CD4-positive, alpha-beta T cell treated with Interleukin-6 for 4 hours (primary cell): ENCODE data around the gene MAMDC4.
"Not testable (repeated sequence)": the region's sequence is repeated elsewhere in the genome, so short reads cannot be mapped to it uniquely, and the experiment has no call there.

ENCODE experiments used
- DNase-seq: peaks from one replicate; pipeline ENCODE4 v3.0.0-alpha.2; 2020; ENCODE audit warnings: mixed read lengths

MAMDC4 gene

DNA sequence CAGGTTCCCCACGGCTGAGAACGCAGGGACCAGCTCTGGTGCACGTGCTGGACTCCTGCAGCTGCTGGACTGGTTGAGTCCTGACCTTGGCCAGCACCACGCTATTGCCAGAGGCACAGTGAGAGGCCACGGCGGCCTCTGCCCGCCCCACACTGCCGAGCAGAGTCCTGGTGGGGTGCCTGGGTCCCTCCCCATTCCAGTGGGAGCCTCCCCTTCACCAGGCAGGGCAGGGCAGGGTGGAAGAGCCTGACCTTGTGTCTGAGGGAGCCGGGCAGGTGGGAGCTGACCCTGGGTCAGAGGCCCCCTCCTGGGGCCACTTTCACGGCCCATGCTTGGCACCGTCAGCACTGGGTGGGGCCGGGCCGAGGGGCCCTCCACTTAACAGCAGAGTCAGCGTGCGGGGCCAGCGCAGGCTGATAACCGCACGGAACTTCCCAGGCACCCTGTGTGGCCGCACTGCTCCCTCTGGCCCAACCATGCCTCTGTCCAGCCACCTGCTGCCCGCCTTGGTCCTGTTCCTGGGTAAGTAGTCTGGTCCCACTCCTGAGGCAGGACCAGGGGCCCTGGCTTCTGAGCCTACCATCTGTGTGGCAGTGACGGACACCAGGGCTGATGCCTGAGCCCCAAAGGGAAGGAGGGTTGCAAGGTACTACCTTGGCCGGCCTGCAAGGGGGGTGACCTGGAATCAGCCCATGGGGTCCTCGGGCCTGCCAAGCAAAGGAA, at the start of gene MAMDC4:
TSS of gene MAMDC4 (plus strand) at position 406 of the 723 bp plus-strand sequence. CDS start at position 477, 71 bp downstream.
- no peak for DNase-seq

DNA sequence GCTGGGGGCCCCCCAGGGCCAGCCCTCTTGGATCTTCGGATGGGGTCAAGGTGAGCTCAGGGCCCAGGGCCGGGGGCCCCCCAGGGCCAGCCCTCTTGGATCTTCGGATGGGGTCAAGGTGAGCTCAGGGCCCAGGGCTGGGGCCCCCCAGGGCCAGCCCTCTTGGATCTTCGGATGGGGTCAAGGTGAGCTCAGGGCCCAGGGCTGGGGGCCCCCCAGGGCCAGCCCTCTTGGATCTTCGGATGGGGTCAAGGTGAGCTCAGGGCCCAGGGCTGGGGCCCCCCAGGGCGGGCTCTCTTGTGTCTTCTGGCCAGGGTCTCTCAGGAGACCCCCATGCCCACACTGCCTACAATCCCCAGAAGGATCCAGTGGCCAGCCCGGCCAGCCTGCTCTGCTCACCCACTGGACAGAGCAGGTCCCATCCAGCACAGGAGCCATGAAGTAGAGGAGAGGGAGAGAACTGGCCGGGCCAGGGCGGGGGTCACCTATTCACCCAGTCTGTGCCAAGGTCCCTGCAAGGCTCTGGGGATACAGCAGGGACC, 49.1 kb upstream of the MAMDC4 start:
- not testable (repeated sequence) for DNase-seq

DNA sequence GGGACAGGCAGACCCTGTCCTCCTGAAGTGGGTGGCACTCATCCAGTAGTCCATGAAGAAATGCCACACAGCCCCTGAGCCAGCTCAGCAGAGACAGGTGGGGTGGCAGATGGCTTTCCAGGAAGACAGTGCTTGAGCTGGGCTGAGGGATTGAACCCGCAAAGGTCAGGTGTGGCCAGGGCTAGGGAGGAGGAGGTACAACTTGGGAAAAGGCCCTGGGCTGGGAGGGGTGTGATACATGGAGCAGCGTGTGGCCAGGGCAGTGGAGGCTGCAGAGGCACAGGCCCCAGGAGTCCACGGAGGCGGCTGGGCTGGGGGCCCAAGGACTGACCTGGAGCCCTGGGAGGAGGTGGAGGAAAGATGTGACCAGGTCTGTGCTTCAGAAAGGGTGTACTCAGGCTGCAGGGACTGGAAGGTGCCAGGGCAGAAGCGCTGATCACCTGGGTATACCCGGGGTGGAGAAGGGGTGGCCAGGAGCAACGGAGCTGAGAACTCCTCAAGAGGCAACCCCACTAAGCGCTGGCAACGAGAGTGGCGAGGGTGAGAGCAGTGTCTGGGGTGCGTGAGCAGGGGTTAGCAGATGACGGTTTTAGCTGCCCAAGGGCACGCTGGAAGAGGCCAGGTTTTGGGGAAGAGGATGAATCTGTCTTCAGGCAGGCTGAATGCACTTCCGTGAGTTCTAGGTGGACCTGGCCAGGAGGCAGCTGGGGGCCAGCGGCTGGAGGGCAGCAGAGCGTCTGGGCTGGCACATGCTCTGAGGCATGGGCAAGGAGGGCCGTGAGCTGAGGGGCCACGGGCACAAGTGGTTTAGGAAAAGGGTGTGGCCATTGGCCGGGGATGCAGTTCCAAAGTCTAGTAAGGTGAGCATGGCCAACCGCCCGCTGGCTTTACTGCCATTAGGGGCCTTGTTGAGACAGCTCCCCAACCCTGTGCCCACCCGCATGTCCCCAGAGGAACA, 48.3 kb upstream of the MAMDC4 start:
- no peak for DNase-seq

DNA sequence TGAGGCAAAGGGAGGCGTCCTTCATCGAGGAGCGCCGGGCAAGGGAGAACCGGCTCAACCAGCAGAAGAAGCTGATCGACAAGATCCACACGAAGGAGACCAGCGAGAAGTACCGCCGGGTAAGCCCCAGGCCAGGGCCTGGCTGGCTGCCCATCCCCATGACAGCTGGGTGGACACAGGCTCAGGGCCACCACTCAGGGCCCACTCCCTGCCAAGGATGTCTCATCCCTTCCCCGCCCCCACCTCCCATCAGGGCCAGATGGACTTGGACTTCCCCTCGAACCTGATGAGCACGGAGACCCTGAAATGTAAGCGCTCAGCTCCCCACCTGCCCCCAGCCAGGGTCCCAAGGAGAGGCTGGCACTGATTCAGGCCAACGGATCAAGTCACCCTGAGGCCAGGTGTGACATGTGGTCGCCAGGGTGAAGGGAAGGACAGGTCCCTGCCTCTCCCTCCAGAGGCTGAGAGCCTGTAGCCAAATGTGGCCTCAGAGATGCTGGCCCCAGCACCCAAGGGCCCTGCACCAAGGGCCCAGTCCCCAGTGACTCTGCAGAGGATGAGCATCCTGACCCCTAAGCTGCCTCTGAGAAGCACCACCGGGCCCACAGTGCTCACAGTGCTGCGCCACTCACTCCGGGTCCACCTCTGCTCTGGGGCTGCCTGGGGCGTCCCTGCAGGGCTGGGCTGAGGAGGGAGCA, 47.5 kb upstream of the MAMDC4 start:
- no peak for DNase-seq

DNA sequence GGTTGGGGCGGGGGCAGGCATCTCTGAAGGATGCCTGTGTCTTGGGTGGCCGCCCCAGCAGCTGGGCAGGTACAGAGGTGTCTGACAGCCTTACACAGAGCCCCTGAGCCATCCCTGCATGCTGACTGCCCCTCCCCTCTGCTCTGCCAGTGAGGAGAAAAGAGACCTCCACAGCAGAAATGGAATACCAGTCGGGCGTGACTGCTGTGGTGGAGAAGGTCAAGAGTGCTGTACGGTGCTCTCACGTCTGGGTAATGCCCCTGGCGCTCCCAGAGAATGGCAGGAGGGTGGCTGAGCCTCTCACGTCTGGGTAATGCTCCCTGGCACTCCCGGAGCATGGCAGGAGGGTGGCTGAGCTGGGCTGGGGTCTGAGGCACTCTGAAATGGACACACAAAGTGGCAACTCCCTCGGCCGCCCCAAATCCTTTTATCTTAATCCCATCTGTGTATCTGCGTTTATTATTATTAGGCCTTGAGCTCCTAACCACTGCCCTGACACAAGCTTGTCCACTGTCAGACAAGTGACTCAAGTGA, 46.9 kb upstream of the MAMDC4 start:
- no peak for DNase-seq

DNA sequence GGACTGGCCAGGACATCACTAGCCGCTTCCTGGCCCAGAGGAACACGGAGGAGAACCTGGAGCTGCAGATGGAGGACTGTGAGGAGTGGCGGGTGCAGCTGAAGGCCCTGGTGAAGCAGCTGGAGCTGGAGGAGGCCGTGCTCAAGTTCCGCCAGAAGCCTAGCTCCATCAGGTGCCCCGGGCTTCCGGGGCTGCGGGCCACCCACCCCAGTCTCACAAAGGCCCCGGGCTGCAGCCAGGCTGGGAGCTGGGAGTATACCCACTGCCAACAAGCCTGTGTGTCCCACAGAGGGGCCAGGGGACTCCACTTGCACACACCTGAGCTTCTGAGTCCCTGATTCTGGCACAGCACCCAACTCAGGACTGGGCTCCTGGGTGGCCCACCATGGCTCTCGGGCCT, 46.1 kb upstream of the MAMDC4 start:
- no peak for DNase-seq

DNA sequence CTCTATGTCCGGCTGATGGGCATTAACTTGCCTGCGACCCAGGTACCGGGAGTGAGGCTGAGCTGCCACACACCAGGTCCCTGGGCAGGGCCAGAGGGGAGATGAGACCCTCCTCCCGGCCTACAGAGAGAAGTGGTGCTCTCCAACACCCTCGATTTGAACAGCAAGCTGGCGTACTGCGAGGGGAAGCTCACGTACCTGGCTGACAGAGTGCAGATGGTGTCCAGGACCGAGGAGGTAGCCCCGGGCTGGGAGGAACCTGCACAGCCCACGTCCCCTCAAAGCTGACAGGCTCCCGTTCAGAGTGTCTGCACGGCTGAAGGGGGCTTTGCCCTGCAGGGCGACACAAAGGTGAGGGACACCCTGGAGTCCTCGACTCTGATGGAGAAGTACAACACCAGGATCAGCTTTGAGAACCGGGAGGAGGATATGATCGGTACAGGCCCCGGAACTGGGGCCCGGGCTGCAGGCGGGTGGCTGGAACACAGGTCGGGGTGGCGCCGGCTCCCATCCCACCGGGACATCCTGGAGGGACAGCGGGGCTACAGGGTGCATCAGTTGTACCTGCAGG, 45.4 kb upstream of the MAMDC4 start:
- DNase-seq: no peak

DNA sequence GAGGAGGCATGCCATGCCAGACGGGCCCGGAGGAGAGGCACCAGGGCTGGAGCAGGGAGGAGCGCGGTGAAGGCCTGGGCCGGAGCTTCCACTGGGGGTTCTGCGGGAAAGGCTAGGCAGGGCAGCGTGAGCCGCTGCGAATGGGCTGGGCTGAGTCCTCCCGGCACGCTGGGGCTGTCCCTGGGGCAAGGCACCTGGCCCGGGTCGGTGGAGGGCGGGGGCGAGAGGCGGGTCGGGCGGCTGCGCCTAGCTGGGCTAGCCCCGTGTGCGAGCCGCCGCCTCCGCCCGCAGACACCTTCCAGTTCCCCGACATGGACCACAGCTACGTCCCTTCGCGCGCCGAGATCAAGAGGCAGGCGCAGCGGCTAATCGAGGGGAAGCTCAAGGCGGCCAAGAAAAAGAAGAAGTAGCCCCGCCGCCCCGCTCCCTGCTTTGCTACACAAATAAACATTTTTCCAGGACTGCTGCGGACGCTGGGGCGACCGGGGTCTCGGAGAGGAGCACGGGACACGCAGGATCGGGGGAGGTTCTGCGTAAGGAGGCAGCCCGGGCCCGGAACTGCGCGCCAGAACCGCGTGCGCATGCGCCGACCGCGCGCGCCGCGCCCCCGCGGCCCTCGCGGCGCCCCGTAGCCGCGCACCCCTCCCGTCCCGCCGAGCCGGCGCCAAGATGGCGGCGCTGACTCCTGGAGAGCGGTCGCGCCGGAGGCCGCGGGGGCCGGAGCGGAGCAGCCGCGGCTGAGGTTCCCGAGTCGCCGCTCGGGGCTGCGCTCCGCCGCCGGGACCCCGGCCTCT, 44.7 kb upstream of the MAMDC4 start, which contains the start of gene RABL6:
TSS of gene RABL6 (plus strand) at position 668 of the 794 bp plus-strand sequence. CDS start 249 bp downstream, outside the sequence.
- DNase-seq: peak; percentile 82

DNA sequence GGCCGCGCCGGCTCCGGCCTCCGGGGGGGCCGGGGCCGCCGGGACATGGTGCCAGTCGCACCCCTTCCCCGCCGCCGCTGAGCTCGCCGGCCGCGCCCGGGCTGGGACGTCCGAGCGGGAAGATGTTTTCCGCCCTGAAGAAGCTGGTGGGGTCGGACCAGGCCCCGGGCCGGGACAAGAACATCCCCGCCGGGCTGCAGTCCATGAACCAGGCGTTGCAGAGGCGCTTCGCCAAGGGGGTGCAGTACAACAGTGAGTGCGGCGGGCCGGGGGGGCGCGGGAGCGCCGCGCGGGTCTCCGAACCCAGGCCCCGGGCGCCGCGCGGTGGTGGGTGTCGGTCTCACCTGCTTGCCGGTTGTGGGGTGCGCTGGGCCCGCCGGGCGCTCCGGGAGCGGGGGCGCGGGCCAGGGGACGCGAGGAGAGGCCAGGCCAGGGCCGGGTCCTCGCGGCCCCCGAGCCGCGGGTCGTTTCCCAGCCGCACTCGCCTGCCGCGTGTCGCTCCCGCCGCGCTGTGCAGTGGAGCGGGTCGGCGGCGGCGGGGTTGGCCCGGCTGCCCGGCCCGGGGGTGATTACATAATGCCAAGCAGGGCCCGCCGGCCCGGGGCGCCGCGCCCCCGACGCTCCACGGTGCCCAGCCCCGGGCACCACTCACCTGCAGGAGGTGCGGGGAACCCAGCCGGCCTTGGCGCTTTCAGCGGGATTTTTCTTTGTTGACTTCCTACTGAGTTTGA, 43.9 kb upstream of the MAMDC4 start:
- DNase-seq: peak; percentile 64

DNA sequence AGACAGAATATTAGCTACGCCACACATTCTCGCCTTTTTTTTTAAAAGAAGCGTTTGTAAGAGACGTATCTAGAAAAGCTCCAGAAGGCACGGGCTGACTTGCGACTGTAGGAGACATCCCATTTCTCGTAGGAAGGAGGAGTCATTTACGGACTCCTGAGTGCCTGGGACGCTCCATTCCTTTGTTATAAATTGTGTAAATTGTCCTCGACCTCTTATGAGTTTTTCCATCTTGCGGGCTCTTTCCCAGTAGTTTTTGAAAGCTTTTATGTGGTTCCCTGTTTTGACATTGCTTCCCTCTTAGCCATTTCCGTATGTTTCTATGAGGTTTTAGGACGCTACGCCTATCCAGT, 43.4 kb upstream of the MAMDC4 start:
- no peak for DNase-seq

DNA sequence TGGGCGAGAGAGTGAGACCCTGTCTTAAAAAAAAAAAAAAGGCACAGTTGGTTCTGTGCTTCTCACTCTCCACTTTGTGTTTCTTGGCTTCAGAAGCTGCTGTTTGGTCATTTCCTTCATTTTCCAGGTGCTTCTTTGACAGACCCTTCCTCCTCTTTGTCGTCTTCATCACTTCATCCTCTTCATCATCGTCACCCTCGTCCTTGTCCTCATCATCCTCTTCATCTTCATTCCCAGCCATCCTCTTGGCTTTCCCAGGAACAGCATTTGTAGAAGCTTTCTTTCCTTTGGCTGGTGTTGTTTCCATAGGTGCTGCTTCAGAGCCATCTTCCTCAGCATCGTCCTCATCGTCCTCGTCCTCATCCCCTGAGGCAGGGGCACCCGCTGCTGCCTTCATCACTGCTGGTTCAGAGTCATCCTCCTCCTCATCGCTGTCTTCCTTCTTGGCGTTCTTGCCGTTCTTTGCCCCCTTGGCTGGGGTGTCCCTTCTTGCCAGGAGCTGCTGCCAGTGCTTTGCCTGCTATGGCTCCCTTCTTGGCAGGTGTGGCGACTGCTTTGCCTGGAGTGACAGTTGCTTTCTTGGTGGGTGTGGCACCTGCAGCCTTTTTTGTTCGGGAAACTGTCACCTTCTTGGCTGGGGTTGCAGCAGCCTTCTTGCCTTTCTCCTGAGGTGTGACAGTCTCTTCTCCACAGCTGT, 37.3 kb upstream of the MAMDC4 start:
- no peak for DNase-seq

DNA sequence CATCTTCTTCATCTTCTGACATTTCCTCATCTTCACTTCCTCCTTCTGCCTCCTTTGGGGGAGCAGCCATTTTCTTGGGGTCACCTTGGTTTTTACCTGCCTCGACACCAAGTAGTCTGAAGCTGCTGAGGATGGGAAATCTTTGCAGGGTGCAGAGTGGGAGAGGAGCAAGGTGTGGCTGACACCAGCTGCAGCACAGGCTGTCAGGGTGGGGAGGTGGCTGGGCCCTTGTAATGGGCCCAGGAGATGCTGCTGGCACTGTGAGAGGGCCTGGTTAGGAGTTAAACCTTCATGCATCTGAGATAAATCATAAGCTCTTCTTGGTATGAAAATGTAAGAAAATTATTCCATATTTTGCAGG, 36.7 kb upstream of the MAMDC4 start:
- DNase-seq: no peak

DNA sequence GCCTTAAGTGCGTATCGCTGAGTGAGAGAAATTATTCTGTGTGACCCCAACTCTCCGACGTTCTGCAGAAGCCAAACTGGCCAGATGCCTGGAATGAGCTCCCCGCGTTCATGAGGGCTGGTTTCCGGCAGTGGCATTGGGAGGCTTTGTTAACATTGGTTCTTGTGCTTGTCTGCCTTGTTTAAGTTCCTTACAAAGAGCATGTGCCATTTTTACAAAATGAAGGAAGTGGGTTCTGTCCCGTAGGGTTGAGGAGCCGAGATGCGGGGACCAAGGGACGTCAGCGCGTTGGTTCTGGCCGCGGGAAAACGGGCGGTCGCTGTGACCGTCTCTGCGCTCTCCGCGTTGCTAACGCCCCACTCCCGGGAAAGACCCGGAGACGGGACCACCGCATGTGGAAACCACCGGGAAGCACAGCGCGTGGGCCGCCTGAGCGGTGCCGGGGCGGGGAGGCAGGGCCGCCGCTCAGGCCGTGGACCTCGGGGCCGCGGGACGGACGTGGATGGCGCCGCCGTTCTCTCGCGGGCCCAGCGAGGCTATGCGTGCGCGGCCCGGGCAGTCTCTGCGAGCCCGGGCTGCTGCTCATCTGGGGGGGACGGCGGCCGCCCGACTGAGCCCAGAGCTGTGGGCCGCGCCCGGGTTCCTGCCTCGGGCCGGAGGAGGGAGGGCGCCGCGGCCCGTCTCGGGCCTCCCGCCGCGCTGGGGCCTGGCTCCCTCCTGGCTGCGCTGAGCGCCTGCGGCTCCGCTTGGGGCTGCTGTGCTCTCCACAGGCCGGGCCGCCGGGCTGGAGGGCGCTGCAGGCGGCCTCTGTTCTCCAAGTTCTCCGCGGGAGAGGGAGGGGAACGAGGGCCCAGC, 30.9 kb upstream of the MAMDC4 start:
- no peak for DNase-seq

DNA sequence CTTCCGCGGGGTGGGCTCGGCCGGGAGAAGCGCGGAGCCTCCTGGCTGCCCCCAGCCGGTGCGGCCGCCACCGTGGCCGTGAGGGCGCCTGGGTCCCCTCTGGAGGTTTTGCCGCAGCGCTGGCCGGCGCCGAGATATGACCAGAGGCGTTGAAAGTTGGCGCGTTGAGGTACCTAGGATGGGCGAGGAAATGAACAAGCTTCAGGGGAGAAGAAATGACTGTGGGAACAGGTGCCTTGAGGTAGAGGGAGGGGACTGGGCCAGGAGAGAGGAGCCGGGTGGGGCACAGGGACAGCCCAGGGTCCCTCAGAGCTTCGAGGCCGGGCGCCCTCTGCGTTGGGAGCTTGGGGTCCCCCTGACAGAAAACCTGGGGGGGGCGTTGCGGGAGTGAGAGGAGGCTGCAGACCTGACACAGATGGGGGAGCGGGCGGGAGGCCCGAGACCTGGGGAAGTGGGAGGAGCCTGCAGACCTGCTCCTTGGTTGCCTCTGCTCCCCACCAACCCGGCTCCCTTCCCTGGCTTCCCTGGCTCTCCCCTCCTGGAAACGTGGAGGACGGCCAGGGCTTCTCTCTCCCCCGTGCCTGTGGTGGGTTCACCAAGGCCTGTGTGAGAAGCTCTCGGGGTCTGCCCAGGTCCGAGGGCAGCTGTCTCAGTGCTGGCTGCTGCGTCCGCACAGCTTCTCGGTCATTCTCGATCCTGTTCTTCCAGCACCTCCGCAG, 30.2 kb upstream of the MAMDC4 start:
- DNase-seq: no peak

DNA sequence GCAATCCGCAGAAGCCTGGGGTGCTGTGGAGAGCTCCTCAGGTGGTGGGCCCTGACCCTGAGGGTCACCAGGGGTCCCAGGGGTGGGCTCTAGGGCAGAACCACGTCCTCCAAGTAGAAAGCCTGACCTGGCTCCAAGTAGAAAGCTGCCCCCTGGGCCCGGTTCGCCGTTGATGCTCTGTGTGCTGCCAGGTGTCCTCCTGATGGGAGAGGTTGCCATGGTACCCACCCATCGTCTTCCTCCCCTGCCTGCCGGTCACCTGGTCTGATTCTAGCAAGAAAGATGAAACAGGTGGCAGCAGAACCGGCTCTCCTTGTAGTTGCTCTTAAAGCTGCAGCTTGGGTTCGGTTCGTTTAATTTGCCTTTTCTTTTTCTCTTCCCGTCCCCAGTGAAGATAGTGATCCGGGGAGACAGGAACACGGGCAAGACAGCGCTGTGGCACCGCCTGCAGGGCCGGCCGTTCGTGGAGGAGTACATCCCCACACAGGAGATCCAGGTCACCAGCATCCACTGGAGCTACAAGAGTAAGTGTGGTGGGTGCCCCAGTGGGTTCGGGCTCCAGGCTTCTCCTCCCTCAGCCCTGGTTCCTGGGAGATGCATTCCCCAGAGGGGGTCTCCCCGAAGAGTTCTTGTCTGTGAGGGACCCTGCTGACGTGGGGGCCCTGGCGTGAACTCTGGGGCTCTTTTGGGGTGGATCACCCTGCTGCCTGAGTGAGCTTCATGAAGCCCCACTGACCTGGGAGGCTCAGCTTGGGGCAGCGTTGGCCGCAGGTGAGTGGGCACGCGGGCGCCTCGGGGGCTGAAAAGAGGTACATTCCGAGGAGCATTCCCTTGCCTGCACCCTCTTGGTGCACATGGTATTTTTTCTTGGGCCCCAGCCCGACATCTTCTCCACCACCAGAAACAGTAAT, 28.8 kb upstream of the MAMDC4 start:
- no peak for DNase-seq

DNA sequence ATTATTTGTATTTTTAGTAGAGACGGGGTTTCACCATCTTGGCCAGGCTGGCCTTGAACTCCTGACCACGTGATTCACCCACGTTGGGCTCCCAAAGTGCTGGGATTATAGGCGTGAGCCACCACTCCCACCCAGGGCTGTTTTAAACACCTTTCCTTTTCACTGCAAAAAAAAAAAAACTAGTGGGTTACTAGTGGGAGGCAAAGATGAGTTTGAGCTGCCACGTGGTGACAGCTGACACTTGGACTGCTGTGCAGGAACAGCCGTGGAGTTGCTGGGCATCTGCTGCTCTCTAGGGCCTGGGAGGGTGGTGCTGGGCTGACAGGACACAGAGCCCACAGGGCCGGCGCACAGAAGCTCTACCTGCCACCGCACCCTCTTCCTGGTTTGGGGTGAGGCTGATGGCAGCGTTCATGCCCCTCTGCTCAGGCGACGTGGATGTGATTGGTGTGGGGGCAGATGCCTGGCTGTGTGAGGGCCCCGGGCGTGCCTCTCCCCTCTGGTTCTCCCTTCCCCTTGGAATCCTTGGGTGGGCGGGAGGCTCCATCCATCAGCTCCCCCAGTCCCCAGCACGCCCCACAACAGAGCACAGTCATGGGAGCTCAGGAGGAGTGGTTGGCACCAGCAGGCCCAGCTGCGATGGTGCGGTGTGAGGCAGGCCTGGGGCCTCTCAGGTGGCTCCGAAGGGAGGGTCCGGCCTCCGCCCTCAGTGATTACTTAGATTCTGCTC, 27.5 kb upstream of the MAMDC4 start:
- no peak for DNase-seq
